H1 (cell line): Measurements from ENCODE around the gene ADD1.
"Not testable (repeated sequence)": the region's sequence is repeated elsewhere in the genome, so short reads cannot be mapped to it uniquely, and the experiment has no call there.

ENCODE experiments used
- CBX5 ChIP-seq: fragments of 300-800, 300-1000 bp; sonication (generic); IDR thresholded peaks from 2 replicates; pipeline ENCODE4 v1.7.1; 2016; ENCODE audit warnings: antibody characterized with exemption, low read length, low read depth
- CTCF ChIP-seq, 3 experiments: IDR thresholded peaks; 1 replicate in 2 of 3; 2 replicates in 1 of 3; pipeline versions ENCODE4 v1.5.1 to v1.6.1; 2011; ENCODE audit warnings: low read length in 3 of 3, mild to moderate bottlenecking in 3 of 3, inconsistent platforms in 2 of 3, low read depth in 1 of 3, moderate library complexity in 1 of 3; ENCODE audit not compliant: insufficient read depth in 1 of 3; ENCODE audit errors: control extremely low read depth in 1 of 3
- EP300 ChIP-seq, 2 experiments: IDR thresholded peaks; 1 replicate in 1 of 2; 2 replicates in 1 of 2; pipeline ENCODE4 v1.6.1; 2011 to 2012; ENCODE audit warnings: low read depth in 2 of 2, low read length in 2 of 2, mild to moderate bottlenecking in 2 of 2, borderline replicate concordance in 1 of 2, inconsistent platforms in 1 of 2, moderate library complexity in 1 of 2
- EZH2 ChIP-seq: fragments of 200-600 bp; sonication (generic); IDR thresholded peaks from 2 replicates; pipeline ENCODE4 v1.7.1; 2012; ENCODE audit warnings: low read depth, mild to moderate bottlenecking, moderate library complexity, low read length, inconsistent platforms; ENCODE audit not compliant: severe bottlenecking
- POLR2A ChIP-seq, 2 experiments: IDR thresholded peaks; 1 replicate in 1 of 2; 2 replicates in 1 of 2; pipeline ENCODE4 v1.6.1; 2011; ENCODE audit warnings: low read depth in 2 of 2, low read length in 2 of 2, mild to moderate bottlenecking in 2 of 2; ENCODE audit errors: control extremely low read depth in 1 of 2
- POLR2AphosphoS5 ChIP-seq: IDR thresholded peaks from 2 replicates; pipeline ENCODE4 v1.6.1; 2011; ENCODE audit warnings: low read depth, low read length
- SP1 ChIP-seq: IDR thresholded peaks from 2 replicates; pipeline ENCODE4 v1.6.1; 2011; ENCODE audit warnings: low read depth, low read length
- SRF ChIP-seq: IDR thresholded peaks from 2 replicates; pipeline ENCODE4 v1.6.1; 2011; ENCODE audit warnings: mild to moderate bottlenecking, low read depth, low read length, moderate library complexity
- ZNF274 ChIP-seq: IDR thresholded peaks from 2 replicates; pipeline ENCODE4 v1.7.0; 2012; ENCODE audit warnings: low read length, borderline replicate concordance; ENCODE audit errors: extremely low read depth

- not testable (repeated sequence) for TF ChIP-seq ZNF274; EP300 (IDR thresholded peaks at IDR 0.05; ENCODE audit: borderline replicate concordance in 1 of 2, low read depth in 2 of 2, low read length in 2 of 2); CTCF (IDR thresholded peaks at IDR 0.05; ENCODE audit: control extremely low read depth in 1 of 3, insufficient read depth in 1 of 3, low read depth in 1 of 3, low read length in 3 of 3); SRF; EZH2; CBX5; POLR2AphosphoS5; SP1; POLR2A (IDR thresholded peaks at IDR 0.05; ENCODE audit: control extremely low read depth in 1 of 2, low read depth in 2 of 2, low read length in 2 of 2)
These were observed 75.1 kb downstream of the ADD1 start for GRCh38 chr4:2918714-2919113.
